ENCODE data around the gene C5orf52.
"Not testable (repeated sequence)": the region's sequence is repeated elsewhere in the genome, so short reads cannot be mapped to it uniquely, and the experiment has no call there.

The C5orf52 gene

DNA sequence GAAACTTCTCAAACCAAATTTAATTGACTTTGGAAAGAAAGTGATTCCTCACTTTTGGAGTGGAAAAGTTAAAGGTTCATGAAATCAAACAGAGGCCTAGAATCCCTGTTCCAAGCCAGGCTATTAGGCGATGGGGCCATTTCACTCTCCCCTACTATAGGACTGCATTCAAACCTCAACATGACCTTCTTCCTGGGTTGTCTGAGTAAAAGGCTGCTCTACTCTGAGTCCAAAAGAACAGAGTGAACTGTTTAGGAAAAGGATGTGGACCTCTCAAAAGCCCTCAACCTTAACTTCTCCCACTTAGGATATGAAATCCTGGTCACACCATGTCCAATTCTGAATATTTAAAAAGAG lies 15.8 kb downstream of the C5orf52 start:
- no peak for DNase-seq (ENCODE audit: low read depth, low spot score)
- Histone ChIP-seq H3K9me3 (ENCODE audit: low read depth, low read length) (no peaks in the 10 kb centered on the region), H3K36me3 (ENCODE audit: insufficient read depth, low read length) (no peaks in the 10 kb centered on the region), H3K27ac (no peak overlapping the region), H3K9ac (ENCODE audit: insufficient read length) (no peak overlapping the region), H3K4me3 (no peak overlapping the region)
- TF ChIP-seq EZH2 (IDR thresholded peaks at IDR 0.05) (no peak), FOXP2 (optimal IDR thresholded peaks at IDR 0.05; ENCODE audit: control extremely low read depth, extremely low read length, insufficient read depth) (no peak), POLR2AphosphoS5 (IDR thresholded peaks at IDR 0.05; ENCODE audit: borderline replicate concordance, low read depth, low read length) (no peak)

DNA sequence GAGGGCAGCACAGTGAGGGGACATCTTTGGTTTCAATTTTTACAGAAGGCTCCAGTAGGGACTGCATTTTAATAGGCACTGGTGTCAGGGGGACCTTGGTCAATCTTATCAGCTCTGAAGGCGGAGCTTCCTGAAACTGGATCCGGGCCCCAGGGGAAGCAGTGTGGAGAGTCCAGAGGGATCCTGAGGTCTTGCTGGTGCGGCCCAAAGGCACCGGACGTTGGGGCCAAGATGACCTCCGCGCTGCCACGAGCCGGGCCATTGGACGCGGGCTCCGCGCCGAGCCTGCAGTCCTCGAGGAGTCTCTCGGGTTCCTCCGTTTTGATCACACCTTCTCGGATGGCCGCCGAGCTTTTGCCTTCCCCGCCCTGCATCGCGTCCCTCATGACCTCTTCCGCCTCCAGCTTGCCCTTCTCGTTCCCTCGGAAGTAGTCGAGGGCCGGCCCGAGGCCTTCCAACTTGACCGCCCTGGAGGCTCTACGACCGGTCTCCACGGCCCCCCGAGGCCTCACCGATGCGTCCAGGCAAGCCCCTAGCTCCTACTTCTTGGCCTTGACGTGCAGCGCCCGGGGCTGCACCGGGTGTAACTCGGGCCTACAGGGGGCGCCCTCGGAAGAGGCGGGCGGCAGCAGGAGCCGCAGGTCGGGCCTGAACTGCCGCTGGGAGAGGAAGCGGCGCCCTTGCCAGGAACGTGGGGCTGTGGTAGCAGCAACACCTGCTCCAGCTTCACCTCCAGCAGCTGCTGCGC lies 18.8 kb downstream of the C5orf52 start:
- DNase-seq (ENCODE audit: low read depth, low spot score): no peak
- Histone ChIP-seq H3K27ac (no peak overlapping the region), H3K4me3 (no peak overlapping the region), H3K36me3 (ENCODE audit: insufficient read depth, low read length) (no peaks in the 10 kb centered on the region), H3K9ac (ENCODE audit: insufficient read length) (no peak overlapping the region), H3K9me3 (ENCODE audit: low read depth, low read length) (no peaks in the 10 kb centered on the region)
- no peak for TF ChIP-seq FOXP2 (optimal IDR thresholded peaks at IDR 0.05; ENCODE audit: control extremely low read depth, extremely low read length, insufficient read depth)
- TF ChIP-seq EZH2 (IDR thresholded peaks at IDR 0.05): no peak
- no peak for TF ChIP-seq POLR2AphosphoS5 (IDR thresholded peaks at IDR 0.05; ENCODE audit: borderline replicate concordance, low read depth, low read length)

DNA sequence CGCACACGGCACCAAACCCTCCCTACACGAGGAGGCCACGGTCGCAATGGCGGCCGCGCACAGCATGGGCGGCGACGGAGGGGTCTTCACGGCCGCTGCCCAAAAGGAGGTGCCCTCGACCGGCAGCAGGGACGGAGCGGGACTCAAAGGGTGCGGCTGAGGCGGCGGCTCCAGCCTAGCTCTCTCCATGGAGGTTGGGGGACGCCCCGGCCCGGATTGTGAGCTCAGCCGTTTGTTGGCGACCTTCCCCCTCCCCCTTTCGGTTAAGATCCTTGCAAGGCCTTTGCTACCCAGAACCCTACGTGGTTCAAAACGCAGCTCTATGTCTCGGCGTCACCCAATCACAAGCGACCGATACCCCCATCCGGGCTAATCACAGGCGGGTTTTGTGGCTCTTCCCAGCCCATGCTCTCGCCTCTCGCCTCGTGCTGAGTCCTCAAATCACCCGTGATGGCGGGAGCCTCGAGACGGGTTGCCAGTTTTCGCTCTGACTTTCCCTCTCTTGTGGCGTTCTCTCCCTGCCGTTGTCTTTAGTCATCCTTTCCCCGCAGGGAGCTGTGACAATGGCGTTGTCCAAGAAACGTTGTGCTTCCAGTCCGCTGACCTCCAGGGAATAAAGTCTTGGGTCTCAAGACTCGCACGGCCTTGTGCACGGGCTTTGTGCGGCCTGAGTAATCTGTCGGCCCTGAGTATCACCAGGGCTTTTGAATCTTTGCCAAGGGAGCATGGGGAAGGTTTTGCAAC lies 19.5 kb downstream of the C5orf52 start:
- Histone ChIP-seq H3K27ac (no peak overlapping the region), H3K9me3 (ENCODE audit: low read depth, low read length) (no peaks in the 10 kb centered on the region), H3K9ac (ENCODE audit: insufficient read length) (no peak overlapping the region), H3K4me3 (no peak overlapping the region), H3K36me3 (ENCODE audit: insufficient read depth, low read length) (no peaks in the 10 kb centered on the region)
- TF ChIP-seq FOXP2 (optimal IDR thresholded peaks at IDR 0.05; ENCODE audit: control extremely low read depth, extremely low read length, insufficient read depth): no peak
- no peak for TF ChIP-seq POLR2AphosphoS5 (IDR thresholded peaks at IDR 0.05; ENCODE audit: borderline replicate concordance, low read depth, low read length)
- TF ChIP-seq EZH2 (IDR thresholded peaks at IDR 0.05): no peak
- DNase-seq (ENCODE audit: low read depth, low spot score): no peak

DNA sequence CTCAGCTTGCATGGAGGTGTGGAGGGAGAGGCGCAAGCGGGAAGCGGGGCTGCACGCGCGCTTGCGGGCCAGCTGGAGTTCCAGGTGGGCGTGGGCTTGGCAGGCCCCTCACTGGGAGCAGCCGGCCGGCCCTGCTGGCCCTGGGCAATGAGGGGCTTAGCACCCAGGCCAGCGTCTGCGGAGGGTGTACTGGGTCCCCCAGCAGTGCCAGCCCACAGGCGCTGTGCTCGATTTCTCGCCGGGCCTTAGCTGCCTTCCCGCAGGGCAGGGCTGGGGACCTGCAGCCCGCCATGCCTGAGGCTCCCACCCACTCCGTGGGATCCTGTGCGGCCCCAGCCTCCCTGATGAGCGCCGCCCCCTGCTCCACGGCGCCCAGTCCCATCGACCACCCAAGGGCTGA lies 22.5 kb downstream of the C5orf52 start:
- not testable (repeated sequence) for H3K27ac ChIP-seq; H3K9me3 ChIP-seq (ENCODE audit: low read depth, low read length); H3K9ac ChIP-seq (ENCODE audit: insufficient read length); DNase-seq (ENCODE audit: low read depth, low spot score); H3K4me3 ChIP-seq; H3K36me3 ChIP-seq (ENCODE audit: insufficient read depth, low read length)

DNA sequence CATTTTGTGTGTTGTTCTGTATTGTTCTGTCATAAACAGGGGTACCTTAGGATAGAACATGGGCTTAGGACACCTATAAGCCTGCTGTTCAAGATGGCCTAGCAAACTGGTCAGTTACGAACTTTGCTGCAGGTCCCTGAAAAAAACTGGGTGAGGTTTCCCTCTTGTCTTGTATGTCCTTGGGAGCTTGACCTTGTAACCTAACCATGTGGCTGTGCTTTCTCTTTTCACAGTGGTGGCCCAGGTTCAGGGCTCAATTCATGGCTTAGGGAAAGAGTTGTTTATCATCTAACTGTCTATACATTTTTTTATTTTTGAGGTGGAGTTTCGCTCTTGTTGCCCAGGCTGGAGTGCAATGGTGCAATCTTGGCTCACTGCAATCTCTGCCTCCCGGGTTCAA lies 24.8 kb downstream of the C5orf52 start:
- not testable (repeated sequence) for DNase-seq (ENCODE audit: low read depth, low spot score); H3K27ac ChIP-seq; H3K4me3 ChIP-seq; H3K9me3 ChIP-seq (ENCODE audit: low read depth, low read length); H3K36me3 ChIP-seq (ENCODE audit: insufficient read depth, low read length); H3K9ac ChIP-seq (ENCODE audit: insufficient read length)

DNA sequence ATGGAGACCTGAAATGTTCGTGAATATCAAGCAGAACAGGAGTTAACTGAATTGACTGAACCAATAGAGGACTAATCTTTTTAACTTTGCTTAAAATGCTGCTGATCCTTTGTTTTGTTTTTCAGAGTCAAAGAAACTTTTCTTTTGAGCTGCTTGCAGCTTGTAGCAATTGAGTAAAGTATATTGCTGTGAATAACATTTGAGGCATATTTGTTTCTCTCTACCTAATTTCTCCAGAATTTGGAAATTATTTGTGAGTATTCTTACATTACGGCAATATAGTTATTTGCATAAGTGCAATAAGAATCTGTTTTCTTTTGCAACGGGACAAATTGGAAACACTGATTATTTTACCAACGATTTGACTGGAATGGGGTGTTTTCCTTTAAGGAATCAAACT lies 27.3 kb downstream of the C5orf52 start:
- H3K27ac ChIP-seq; H3K9me3 ChIP-seq (ENCODE audit: low read depth, low read length); DNase-seq (ENCODE audit: low read depth, low spot score); H3K36me3 ChIP-seq (ENCODE audit: insufficient read depth, low read length); H3K4me3 ChIP-seq; H3K9ac ChIP-seq (ENCODE audit: insufficient read length): not testable (repeated sequence)

DNA sequence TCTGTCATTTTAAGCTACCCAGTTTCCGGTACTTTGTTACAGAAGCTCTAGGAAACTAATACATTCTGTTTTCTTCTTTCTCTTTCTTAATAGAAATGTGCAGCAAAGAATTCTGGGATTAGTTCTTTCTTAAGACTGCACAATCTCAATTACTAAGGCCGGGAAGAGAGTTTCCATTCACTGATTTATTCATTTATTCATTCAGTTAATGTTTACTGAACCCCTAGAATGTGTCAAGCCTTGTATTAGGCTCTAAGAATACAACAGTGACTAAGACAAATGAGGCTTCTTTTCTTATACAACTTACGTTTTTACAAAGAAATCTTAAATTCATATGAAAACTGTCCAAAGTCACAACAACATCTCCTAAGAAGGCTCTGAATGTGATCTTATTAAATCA lies 32.4 kb downstream of the C5orf52 start:
- Histone ChIP-seq H3K27ac (no peak overlapping the region), H3K4me3 (no peak overlapping the region), H3K36me3 (ENCODE audit: insufficient read depth, low read length) (no peaks in the 10 kb centered on the region), H3K9ac (ENCODE audit: insufficient read length) (no peak overlapping the region), H3K9me3 (ENCODE audit: low read depth, low read length) (no peaks in the 10 kb centered on the region)
- TF ChIP-seq EZH2 (IDR thresholded peaks at IDR 0.05): no peak
- no peak for TF ChIP-seq POLR2AphosphoS5 (IDR thresholded peaks at IDR 0.05; ENCODE audit: borderline replicate concordance, low read depth, low read length)
- TF ChIP-seq FOXP2 (optimal IDR thresholded peaks at IDR 0.05; ENCODE audit: control extremely low read depth, extremely low read length, insufficient read depth): no peak
- DNase-seq (ENCODE audit: low read depth, low spot score): no peak

DNA sequence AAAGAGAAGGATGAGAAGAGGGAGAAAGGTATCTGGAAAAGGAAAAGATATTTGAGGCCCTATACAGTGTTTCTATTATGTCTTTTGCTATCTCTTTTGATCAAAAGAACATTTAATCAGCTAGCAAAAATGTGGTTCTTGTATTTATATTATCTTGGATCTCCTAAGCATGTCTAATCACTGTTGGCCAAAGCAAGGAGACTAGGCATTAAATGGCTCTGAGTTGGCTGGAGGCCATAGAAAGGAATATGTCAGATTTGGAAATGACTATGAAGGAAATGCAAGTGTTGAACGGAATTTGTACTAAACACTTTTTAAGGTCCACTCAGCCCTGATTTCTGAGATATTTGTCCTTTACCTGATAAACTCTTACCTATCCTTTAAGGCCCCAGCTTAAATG lies 37.5 kb downstream of the C5orf52 start:
- no peak overlapping the region for H3K4me3 ChIP-seq
- TF ChIP-seq FOXP2 (optimal IDR thresholded peaks at IDR 0.05; ENCODE audit: control extremely low read depth, extremely low read length, insufficient read depth): no peak
- TF ChIP-seq POLR2AphosphoS5 (IDR thresholded peaks at IDR 0.05; ENCODE audit: borderline replicate concordance, low read depth, low read length): no peak
- TF ChIP-seq EZH2 (IDR thresholded peaks at IDR 0.05): no peak
- H3K9me3 ChIP-seq (ENCODE audit: low read depth, low read length): no peaks in the 10 kb centered on the region
- H3K9ac ChIP-seq (ENCODE audit: insufficient read length): no peak overlapping the region
- no peak for DNase-seq (ENCODE audit: low read depth, low spot score)
- no peaks in the 10 kb centered on the region; the same call in 1 of the 2 replicates for H3K36me3 ChIP-seq (ENCODE audit: insufficient read depth, low read length)
- no peak overlapping the region for H3K27ac ChIP-seq

DNA sequence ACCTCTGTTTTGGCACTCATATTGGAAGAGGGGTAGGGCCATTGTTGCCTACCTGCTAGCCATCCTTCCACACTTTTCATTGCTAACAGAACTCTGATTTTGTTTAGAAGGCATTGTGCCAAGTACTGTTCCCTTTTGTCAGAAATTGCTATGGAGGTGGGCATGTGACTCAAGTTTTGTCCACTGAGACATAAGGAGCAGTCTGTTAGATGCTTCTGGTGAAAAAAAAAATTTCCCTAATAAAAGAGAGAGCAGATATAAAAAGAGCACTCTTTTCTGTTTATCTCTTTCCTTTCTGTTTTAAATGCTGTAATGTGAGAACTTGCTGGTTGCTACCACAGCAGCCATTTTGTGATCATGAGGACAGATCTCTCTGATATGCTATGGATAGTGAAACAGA lies 38.0 kb downstream of the C5orf52 start:
- Histone ChIP-seq H3K9ac (ENCODE audit: insufficient read length) (no peak overlapping the region), H3K4me3 (no peak overlapping the region), H3K36me3 (ENCODE audit: insufficient read depth, low read length) (no peaks in the 10 kb centered on the region; the same call in 1 of the 2 replicates), H3K9me3 (ENCODE audit: low read depth, low read length) (no peaks in the 10 kb centered on the region), H3K27ac (no peak overlapping the region)
- DNase-seq (ENCODE audit: low read depth, low spot score): no peak
- TF ChIP-seq FOXP2 (optimal IDR thresholded peaks at IDR 0.05; ENCODE audit: control extremely low read depth, extremely low read length, insufficient read depth): no peak
- no peak for TF ChIP-seq POLR2AphosphoS5 (IDR thresholded peaks at IDR 0.05; ENCODE audit: borderline replicate concordance, low read depth, low read length)
- no peak for TF ChIP-seq EZH2 (IDR thresholded peaks at IDR 0.05)

All from SK-N-MC (cell line).